HG02884 (cell line): Measurements from ENCODE around the gene CD2BP2.
"Not testable (repeated sequence)": the region's sequence is repeated elsewhere in the genome, so short reads cannot be mapped to it uniquely, and the experiment has no call there.

ENCODE experiments used
- ATAC-seq: cut with Tn5 transposase; IDR thresholded peaks from one replicate; pipeline ENCODE4 v1.9.1; 2021; ENCODE audit warnings: mild to moderate bottlenecking, moderate library complexity; ENCODE audit not compliant: unreplicated experiment

Gene CD2BP2

GRCh38 chr16:30346286-30346685, 8.8 kb downstream of the CD2BP2 start:
- no peak for ATAC-seq

- not testable (repeated sequence) for ATAC-seq
Measured at GRCh38 chr16:30343491-30343820, 11.7 kb downstream of the CD2BP2 start.

GRCh38 chr16:30342751-30343490, 12.2 kb downstream of the CD2BP2 start:
- ATAC-seq, result no peak

GRCh38 chr16:30341971-30342370, 13.1 kb downstream of the CD2BP2 start:
- not testable (repeated sequence) for ATAC-seq

- ATAC-seq, result no peak
Measured at GRCh38 chr16:30340621-30341020, 14.5 kb downstream of the CD2BP2 start.

DNA sequence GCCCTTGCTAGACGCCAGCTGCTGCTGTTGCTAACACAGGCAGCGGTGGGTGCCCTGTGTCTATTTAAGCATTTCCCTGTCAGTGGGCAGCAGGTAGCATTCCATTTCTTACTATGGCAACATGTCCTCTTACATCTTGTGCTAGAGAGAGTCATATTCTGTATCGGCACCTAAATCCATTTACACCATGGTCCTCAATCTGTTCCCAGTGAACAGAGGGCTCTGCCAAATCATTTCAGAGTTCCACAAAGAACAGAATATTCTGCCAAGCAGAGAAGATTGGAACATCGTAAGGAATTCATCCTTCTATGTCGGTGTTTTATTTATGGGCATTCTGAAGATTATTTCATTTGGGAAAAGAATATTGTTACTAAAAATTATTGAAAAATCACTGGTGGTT, 16.4 kb downstream of the CD2BP2 start:
- ATAC-seq, result not testable (repeated sequence)

DNA sequence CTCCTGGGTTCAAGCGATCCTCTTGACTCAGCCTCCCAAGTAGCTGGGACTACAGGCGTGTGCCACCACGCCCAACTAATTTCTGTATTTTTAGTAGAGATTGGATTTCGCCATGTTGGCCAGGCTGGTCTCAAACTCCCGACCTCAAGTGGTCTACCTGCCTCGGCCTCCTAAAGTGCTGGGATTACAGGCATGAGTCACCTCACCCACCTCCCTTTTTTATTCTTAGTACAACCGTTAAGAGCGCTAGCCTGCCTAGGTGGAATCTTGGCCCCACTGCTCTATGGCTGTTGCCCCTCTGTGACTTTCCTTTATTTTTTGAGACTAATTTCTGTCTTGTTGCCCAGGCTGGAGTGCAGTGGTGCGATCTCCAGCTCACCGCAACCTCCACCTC, 17.1 kb downstream of the CD2BP2 start:
- not testable (repeated sequence) for ATAC-seq

- ATAC-seq, result no peak
Measured at GRCh38 chr16:30335598-30336474, 19.3 kb downstream of the CD2BP2 start.

DNA sequence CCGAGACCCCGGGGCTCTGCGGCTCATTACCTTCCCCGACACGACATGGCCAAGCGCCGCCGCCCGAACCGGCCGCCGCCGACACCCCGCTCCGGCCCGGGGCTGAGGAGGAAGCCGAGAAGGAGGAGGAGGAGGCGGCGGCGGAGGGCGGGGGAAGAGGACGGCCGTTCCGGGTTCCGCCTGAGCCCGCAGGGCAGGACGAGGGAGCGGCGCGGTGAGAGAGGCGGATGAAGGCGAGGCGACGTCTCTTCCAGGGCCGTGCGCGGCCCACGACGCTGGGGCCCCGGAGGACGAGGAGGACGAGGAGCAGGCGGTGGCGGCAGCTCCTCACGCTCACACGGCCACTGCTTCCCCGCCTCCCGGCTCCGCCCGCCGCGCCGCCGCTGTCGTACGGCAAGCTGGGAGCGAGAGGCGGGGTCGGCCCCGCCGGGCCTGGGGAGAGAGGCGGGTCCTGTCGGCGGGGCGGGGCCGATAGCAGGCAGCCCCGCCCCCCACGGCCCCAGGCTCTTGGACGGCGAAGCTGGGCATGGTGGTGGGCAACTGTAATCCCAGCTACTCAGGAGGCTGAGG, 20.0 kb downstream of the CD2BP2 start:
- peak; percentile 53 for ATAC-seq

DNA sequence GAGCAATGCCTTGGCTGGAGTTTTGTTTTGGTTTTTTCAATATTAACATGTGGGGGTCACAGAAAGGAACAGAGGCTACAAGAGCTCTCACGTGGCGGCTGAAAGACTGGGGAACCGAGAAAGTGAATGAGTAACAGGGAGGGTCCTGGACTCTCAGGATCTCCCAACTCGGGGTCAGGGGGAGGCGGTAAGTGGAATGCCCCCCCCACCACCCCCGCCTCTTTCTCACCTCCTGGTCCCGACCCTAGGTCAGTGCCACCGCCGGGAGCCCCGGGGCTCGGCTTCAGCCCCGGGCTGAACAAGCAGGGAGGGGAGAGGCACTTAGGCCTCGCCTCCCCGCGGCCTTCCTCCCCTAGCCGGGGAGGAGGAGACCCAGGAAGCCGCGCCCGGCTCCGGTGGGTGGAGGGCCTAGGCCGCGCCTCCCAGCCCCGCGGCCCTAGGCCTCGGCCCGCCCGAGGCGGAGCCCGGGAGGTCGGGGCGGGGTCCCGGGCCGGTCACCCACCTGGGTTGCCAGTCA, 20.6 kb downstream of the CD2BP2 start:
- ATAC-seq, result peak; percentile 74

GRCh38 chr16:30324220-30324619, 30.9 kb downstream of the CD2BP2 start:
- not testable (repeated sequence) for ATAC-seq

GRCh38 chr16:30318647-30319046, 36.5 kb downstream of the CD2BP2 start:
- ATAC-seq, result not testable (repeated sequence)

GRCh38 chr16:30310937-30311336, 44.2 kb downstream of the CD2BP2 start:
- not testable (repeated sequence) for ATAC-seq

DNA sequence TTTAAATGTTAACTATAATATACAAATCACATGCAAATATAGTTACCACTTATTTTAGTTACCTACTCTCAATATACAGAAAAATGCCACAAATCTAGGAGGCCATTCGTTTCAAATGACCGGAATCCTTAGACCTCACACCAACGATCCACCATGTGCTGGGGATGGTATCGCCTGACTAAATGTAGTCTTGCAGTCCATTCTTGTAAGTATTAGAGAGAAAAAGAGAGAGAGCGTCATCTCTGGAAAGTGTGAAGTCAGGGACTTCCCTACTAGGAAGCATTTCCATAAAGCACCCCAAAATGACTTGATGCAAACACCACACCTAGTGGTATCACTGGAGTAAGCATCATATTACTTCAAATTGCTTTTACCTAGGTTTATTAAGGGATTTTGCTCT, 45.9 kb downstream of the CD2BP2 start:
- ATAC-seq, result not testable (repeated sequence)
